ENCODE results near the gene VIPR1. TPM values are rescaled to one million over a fixed set of nuclear protein-coding genes. Genes with fewer than 3 reads are reported as not detected.

Gene VIPR1
- total RNA-seq, 1 experiment from 2014 or later = 19.2 TPM

- BruUV-seq (replicated peaks) = no TSS peak
- Mint-ChIP-seq H3K27ac (ENCODE audit: unreplicated experiment) (no peak overlapping the region), H3K4me1 (ENCODE audit: low read depth, unreplicated experiment) (no peaks in the 10 kb centered on the region), H3K27me3 (ENCODE audit: unreplicated experiment) (no peaks in the 10 kb centered on the region), H3K9me3 (ENCODE audit: low read depth, unreplicated experiment) (no peaks in the 10 kb centered on the region), H3K36me3 (ENCODE audit: insufficient read depth, unreplicated experiment) (no peaks in the 10 kb centered on the region), H3K4me3 (ENCODE audit: low read depth, unreplicated experiment) (no peak overlapping the region)
- intact Hi-C loops (cut with micrococcal nuclease; ENCODE audit: unreplicated experiment) = loop anchor here (5.0 to 10.0 kb wide), 2 partner anchors 85 to 293 kb away; no protein-coding TSS in a partner anchor
- CTCF ChIA-PET = no interaction called here
- TF ChIP-seq, protein P1, sequence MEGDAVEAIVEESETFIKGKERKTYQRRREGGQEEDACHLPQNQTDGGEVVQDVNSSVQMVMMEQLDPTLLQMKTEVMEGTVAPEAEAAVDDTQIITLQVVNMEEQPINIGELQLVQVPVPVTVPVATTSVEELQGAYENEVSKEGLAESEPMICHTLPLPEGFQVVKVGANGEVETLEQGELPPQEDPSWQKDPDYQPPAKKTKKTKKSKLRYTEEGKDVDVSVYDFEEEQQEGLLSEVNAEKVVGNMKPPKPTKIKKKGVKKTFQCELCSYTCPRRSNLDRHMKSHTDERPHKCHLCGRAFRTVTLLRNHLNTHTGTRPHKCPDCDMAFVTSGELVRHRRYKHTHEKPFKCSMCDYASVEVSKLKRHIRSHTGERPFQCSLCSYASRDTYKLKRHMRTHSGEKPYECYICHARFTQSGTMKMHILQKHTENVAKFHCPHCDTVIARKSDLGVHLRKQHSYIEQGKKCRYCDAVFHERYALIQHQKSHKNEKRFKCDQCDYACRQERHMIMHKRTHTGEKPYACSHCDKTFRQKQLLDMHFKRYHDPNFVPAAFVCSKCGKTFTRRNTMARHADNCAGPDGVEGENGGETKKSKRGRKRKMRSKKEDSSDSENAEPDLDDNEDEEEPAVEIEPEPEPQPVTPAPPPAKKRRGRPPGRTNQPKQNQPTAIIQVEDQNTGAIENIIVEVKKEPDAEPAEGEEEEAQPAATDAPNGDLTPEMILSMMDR (IDR thresholded peaks at IDR 0.05; ENCODE audit: unreplicated experiment) = peak; percentile 71
- peak; percentile 88 for DNase-seq
Observed at GRCh38 chr3:42539871-42540714, 37.6 kb downstream of the VIPR1 start.

DNA sequence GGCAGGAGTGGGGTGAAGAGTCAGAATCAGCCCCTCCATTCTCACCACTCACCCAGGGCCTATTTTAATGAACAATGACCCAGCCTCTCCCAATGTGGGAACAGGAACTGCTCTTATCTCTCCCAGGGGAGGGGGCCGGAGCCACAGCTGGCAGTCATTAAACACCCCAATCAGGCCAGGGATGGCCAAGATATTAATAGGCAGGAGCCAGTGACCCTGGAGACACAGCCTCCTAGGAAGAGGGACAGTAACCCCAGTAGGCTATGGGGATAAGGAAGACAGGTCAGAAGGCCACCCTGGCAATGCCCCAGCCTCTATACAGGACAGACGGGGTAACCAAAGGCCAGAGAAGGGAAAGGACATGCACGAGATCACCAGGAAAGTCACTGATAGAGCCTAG, 38.6 kb downstream of the VIPR1 start:
- intact Hi-C loops (cut with micrococcal nuclease; ENCODE audit: unreplicated experiment) = loop anchor here (5.0 to 10.0 kb wide), 2 partner anchors 86 to 294 kb away; no protein-coding TSS in a partner anchor
- Mint-ChIP-seq H3K27ac (ENCODE audit: unreplicated experiment) (no peak overlapping the region), H3K9me3 (ENCODE audit: low read depth, unreplicated experiment) (no peaks in the 10 kb centered on the region), H3K4me1 (ENCODE audit: low read depth, unreplicated experiment) (no peaks in the 10 kb centered on the region), H3K36me3 (ENCODE audit: insufficient read depth, unreplicated experiment) (no peaks in the 10 kb centered on the region), H3K27me3 (ENCODE audit: unreplicated experiment) (no peaks in the 10 kb centered on the region), H3K4me3 (ENCODE audit: low read depth, unreplicated experiment) (no peak overlapping the region)
- DNase-seq = no peak
- BruUV-seq (replicated peaks) = no TSS peak
- TF ChIP-seq, protein P1 (IDR thresholded peaks at IDR 0.05; ENCODE audit: unreplicated experiment) = no peak
- CTCF ChIA-PET = interaction anchor here (1.6 kb wide), 1 partner anchor 311 kb away, joined by 4 read pairs; no protein-coding TSS in a partner anchor

GRCh38 chr3:42544492-42545283, 42.2 kb downstream of the VIPR1 start:
- intact Hi-C loops (cut with micrococcal nuclease; ENCODE audit: unreplicated experiment) = loop anchor here (5.0 to 10.0 kb wide), 2 partner anchors 90 to 297 kb away; no protein-coding TSS in a partner anchor
- TF ChIP-seq, protein P1 (IDR thresholded peaks at IDR 0.05; ENCODE audit: unreplicated experiment) = no peak
- Mint-ChIP-seq H3K4me1 (ENCODE audit: low read depth, unreplicated experiment) (no peaks in the 10 kb centered on the region), H3K4me3 (ENCODE audit: low read depth, unreplicated experiment) (no peak overlapping the region), H3K36me3 (ENCODE audit: insufficient read depth, unreplicated experiment) (no peaks in the 10 kb centered on the region), H3K27me3 (ENCODE audit: unreplicated experiment) (no peaks in the 10 kb centered on the region), H3K9me3 (ENCODE audit: low read depth, unreplicated experiment) (no peaks in the 10 kb centered on the region), H3K27ac (ENCODE audit: unreplicated experiment) (no peak overlapping the region)
- DNase-seq = peak; percentile 9
- no TSS peak for BruUV-seq (replicated peaks)
- CTCF ChIA-PET = interaction anchor here (0.6 to 2.1 kb wide), 3 partner anchors 27 to 315 kb away, joined by 3 to 6 read pairs (median 4); no protein-coding TSS in a partner anchor

DNA sequence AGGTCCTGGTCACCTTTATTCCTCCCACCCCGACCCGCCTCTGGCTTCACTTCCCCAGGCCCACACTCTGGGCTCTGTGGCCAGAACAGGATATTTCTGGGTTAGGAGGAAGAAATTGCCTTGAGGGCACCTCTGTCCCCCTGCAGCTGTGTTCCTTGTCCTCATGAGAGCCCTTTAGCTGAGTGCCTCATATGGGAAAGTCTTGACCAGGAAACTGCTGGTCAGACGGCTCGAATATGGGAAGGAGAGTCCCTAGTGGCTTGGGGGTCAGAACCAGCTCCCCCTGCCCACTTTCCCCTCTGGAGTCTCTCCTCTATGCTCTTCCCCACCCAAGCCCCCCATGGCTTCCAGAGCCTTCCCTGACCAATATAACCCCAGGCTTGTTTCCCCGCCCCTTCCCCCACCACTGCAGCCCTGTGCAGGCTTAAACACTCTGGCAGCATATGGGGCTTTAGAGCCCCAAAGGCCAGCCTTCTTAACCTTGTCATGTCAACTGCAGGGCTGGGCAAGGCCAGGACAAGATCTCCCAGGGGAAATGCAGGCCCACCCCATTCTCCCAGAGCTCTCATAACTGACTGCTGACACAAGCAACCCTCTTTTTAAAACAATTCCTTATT, 42.9 kb downstream of the VIPR1 start:
- H3K36me3 Mint-ChIP-seq (ENCODE audit: insufficient read depth, unreplicated experiment) = no peaks in the 10 kb centered on the region
- intact Hi-C loops (cut with micrococcal nuclease; ENCODE audit: unreplicated experiment) = loop anchor here (10.0 kb wide), 1 partner anchor 91 kb away; no protein-coding TSS in a partner anchor
- TF ChIP-seq, protein P1 (IDR thresholded peaks at IDR 0.05; ENCODE audit: unreplicated experiment) = no peak
- H3K4me3 Mint-ChIP-seq (ENCODE audit: low read depth, unreplicated experiment) = no peak overlapping the region
- no peaks in the 10 kb centered on the region for H3K27me3 Mint-ChIP-seq (ENCODE audit: unreplicated experiment)
- no peaks in the 10 kb centered on the region for H3K9me3 Mint-ChIP-seq (ENCODE audit: low read depth, unreplicated experiment)
- DNase-seq = no peak
- CTCF ChIA-PET = interaction anchor here (1.1 to 2.1 kb wide), 3 partner anchors 297 to 316 kb away, joined by 3 to 6 read pairs (median 4); no protein-coding TSS in a partner anchor
- BruUV-seq (replicated peaks) = no TSS peak
- no peak overlapping the region for H3K27ac Mint-ChIP-seq (ENCODE audit: unreplicated experiment)
- no peaks in the 10 kb centered on the region for H3K4me1 Mint-ChIP-seq (ENCODE audit: low read depth, unreplicated experiment)
